Measurements from ENCODE around the gene SKI. TPM values are rescaled to one million over a fixed set of nuclear protein-coding genes. Genes with fewer than 3 reads are reported as not detected.

The SKI gene
- total RNA-seq, 1 experiment from 2014 or later = 3.3 TPM

GRCh38 chr1:2351723-2352122 is 123.6 kb downstream of the SKI start:
- DNase-seq (ENCODE audit: low spot score) = no peak

GRCh38 chr1:2352341-2352896 is 124.3 kb downstream of the SKI start:
- DNase-seq (ENCODE audit: low spot score) = no peak

GRCh38 chr1:2352897-2353550 is 124.9 kb downstream of the SKI start:
- DNase-seq (ENCODE audit: low spot score) = no peak

- no peak for DNase-seq (ENCODE audit: low spot score)
These were observed 125.7 kb downstream of the SKI start for GRCh38 chr1:2353551-2354438.

- no peak for DNase-seq (ENCODE audit: low spot score)
These were observed 126.6 kb downstream of the SKI start for GRCh38 chr1:2354511-2355372.

DNA sequence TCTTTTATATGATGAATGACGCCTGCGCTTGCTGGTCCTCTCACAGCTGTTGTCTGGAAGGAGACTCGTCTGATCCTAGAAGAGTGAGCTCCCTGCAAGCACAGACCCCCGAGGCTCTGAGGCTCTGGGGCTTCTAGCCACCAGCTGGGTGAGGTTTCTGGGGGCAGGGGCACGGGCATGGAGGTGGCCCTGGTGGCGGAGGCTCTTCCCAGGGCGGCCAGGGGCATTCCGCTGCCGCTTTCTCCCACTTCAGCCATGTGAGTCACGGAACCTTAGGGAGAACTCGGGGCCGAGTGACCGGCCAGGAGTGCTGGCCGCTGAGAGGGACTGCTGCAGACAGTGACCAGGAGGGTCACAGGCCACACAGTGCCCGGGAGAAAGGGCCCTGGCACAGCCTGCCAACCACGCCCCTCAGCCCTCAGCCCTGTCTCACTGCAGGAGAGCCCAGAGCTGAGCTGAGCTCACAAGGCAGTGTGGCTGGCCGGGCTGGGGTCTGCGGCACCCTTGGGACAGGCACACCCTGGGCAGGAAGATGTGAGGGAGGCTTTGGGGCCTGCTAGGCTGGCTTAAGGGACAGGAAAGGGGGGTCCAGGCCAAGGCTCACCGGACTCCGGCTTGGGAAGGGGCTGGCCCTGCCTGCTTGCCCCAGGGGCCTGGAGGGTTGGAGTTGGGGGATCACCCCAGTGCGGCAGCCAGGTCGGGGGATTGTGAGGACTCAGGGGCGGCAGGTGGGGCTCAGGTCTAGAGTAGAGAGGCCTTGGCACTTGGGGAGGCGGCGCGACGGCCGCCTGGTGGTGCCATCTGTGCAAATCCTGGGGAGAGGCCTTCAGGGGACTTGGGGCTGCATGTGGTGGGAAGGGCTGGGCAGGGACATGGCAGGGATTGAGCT is 127.5 kb downstream of the SKI start:
- no peak for DNase-seq (ENCODE audit: low spot score)

DNA sequence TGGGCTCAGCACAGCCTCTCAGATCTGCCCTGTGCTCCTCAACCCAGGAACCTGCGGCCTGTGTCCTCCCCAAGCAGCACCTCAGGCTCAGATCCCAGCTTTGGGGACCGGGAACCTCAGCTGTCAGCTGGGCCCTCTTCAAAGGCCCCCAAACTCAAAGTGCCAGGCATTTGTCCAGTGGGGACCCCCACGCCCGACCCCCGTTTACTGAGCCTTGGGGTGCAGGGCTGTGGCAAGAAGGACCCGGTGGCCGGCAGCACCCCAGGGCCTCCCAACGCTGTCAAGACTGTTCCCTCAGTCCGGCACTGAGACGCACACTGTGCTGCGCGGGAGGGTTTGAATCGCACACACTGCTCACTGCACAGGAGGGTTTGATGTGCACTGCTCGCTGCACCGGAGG is 128.3 kb downstream of the SKI start:
- no peak for DNase-seq (ENCODE audit: low spot score)

DNA sequence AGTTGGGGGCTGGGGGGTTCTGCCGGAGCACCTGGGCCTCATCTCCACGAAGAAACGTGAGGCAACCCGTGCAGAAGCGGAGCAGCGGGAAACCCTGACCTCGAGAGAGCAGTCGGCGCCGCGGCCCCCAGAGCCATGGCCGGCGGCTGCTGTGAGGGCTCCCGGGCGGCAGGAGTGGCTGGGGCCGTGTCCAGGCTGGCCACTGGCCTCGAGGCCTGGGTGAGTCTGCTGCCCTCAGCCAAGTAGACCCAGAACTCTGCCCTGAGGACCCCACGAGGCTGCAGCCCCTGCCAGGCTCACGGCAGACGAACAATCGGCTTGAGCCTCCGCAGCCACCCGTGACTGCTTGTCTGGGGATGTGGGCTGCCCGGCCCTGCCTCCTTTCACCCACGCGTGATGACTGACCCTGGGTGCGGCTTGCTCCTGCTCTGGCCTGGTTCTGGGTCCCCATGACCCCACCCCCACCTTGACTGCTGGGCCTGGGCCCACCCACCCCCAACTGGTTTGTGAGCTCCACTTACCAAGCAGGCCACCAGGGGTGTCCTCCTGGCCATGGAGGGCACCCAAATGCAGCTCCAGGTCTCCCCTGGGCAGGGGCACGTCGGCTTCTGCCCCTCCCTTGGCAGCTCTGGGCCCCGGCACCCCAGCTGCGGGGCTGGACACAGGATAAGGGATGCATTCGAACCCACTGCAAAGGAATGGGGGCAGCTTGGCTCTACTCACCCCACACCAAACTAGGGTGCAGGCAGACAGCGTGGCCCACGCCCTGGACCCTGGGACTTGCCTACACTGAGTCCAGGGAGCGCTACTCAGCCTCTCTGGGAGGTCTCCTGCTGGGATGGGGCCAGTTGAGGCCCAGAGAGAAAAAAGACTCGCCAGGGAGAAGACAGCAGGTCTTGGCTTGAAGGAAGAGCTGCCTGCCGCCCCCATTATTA is 129.1 kb downstream of the SKI start:
- DNase-seq (ENCODE audit: low spot score) = no peak

GRCh38 chr1:2358072-2358471 is 130.0 kb downstream of the SKI start:
- no peak for DNase-seq (ENCODE audit: low spot score)

DNA sequence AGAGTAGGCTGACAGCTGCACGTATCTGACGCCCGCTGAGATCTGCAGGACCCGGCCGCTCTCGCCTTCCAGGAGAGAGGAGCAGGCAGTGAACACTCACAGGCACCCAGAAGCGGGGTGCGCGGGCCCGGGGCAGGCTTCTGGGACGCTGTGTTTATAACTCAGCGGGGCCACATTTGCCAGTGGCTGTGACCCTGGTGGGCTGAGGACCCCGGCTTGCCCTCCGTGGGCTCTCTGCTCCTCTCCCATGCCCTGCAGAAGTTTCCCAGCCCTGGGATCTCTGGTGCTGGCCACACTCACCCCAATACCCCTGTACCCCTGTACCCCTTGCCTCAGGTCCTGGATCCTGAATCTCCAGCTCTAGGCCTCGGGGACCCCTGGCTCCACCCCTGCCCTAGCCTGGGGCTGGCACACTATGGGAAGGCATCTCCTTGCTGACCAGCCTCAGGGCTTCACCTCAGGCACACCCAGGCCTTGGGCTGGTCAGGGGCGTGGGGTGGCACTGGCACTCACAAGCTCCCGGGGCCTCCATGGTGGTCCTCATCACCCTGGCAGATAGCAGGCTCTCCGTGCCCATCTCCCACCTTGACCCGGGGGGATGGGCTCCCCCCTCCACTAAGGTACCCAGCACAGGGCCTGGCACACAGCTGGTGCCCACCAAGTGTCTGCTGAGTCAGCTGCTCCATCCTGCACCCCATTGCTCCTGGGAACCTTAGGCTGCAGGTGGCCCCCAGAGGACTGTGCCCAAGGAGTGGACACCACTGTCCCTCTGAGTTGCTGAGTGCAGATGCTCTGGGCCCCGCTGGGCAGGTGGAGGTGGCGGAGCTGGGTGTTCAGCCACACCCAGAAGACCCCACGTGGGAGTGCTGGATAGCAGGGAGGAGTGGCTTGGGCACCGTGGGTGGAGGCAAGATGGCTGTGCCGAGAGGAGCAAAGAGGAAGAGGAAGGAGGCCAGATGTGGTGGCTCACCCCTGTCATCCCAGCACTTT is 130.8 kb downstream of the SKI start:
- no peak for DNase-seq (ENCODE audit: low spot score)

Other genes with a start within 250 kb of the SKI start
- gene CFAP74, start 224.5 kb upstream of the SKI start, total RNA-seq (2014; rRNA removed; shearing (Covaris generic)) = not detected in 2 replicates
- 2.1 TPM in 2 replicates for gene GABRD, start 209.0 kb upstream of the SKI start, total RNA-seq (2014; rRNA removed; shearing (Covaris generic))
- 8.9 and 11.4 TPM in 2 replicates for gene PRKCZ, start 177.9 kb upstream of the SKI start, total RNA-seq (2014; rRNA removed; shearing (Covaris generic))
- 24.5 and 28.5 TPM in 2 replicates for gene FAAP20, start 33.5 kb upstream of the SKI start, total RNA-seq (2014; rRNA removed; shearing (Covaris generic))
- 5.4 and 6.3 TPM in 2 replicates for gene MORN1, start 163.2 kb downstream of the SKI start, total RNA-seq (2014; rRNA removed; shearing (Covaris generic))
- gene RER1, start 163.5 kb downstream of the SKI start, total RNA-seq (2014; rRNA removed; shearing (Covaris generic)) = 173 and 208 TPM in 2 replicates
- gene PEX10, start 184.2 kb downstream of the SKI start, total RNA-seq (2014; rRNA removed; shearing (Covaris generic)) = 26.1 and 44.5 TPM in 2 replicates
- 0.02 TPM in 1 of 2 replicates, not detected in the other for gene PLCH2, start 248.0 kb downstream of the SKI start, total RNA-seq (2014; rRNA removed; shearing (Covaris generic))